Type B pancreatic cell (in vitro differentiated cells): ENCODE measurements around the gene ARHGEF28. TPM values are rescaled to one million over a fixed set of nuclear protein-coding genes. Genes with fewer than 3 reads are reported as not detected.

Experiments used
- DNase-seq: peaks from one replicate; pipeline ENCODE4 v3.0.0; 2021; ENCODE audit warnings: mixed read lengths; ENCODE audit not compliant: unreplicated experiment; ENCODE audit errors: extremely low spot score
- H3K27ac Mint-ChIP-seq: 2 replicates; pipeline ENCODE4 v1.8.0; 2021; ENCODE audit warnings: mild to moderate bottlenecking, mixed read lengths
- H3K27me3 Mint-ChIP-seq: 2 replicates; pipeline ENCODE4 v1.8.0; 2021; ENCODE audit warnings: mixed read lengths
- H3K36me3 Mint-ChIP-seq: 2 replicates; pipeline ENCODE4 v1.8.0; 2021; ENCODE audit warnings: mixed read lengths
- H3K4me1 Mint-ChIP-seq: one replicate; pipeline ENCODE4 v1.8.0; 2021; ENCODE audit warnings: mixed read lengths; ENCODE audit not compliant: unreplicated experiment
- H3K4me3 Mint-ChIP-seq: 2 replicates; pipeline ENCODE4 v1.8.0; 2021; ENCODE audit warnings: mild to moderate bottlenecking, mixed read lengths
- H3K9me3 Mint-ChIP-seq: 2 replicates; pipeline ENCODE4 v1.8.0; 2021; ENCODE audit warnings: mixed read lengths
- total RNA-seq: library from RNA; stranded (reverse); gene quantifications from 2 replicates; pipeline ENCODE4 v1.2.1, GENCODE V29; 2021; ENCODE audit warnings: low replicate concordance
- TF ChIP-seq, protein P1 (sequence below): fragments of 200-600 bp; sonication (generic); conservative IDR thresholded peaks from 2 replicates; pipeline ENCODE4 v1.5.0; 2021; ENCODE audit warnings: antibody characterized with exemption, mild to moderate bottlenecking

The ARHGEF28 gene
- total RNA-seq, 1 donor from 2014 or later: 24.9 TPM

DNA sequence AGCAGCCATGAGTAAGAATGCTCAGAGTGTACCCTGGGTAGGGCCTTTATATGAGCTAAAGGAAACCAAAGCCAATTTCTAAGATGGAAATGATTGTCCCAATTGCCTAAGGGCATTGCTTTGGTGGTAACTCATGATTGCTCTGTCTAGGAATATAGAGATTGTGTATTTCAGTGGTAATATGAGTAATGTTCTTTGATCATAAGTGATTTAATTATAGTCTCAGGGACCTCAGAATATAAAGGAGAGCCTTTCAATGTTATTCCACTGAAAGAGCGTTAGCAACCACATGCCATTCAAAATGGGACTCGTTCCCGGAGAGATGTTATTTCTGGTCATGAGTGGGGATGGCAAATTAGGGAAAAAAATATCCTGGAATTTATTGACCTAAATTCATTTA, 340.5 kb downstream of the ARHGEF28 start:
- DNase-seq: no peak
- Mint-ChIP-seq H3K4me1 (peaks cover 18% of the 10 kb centered on the region), H3K27me3 (no peaks in the 10 kb centered on the region), H3K27ac (no peak overlapping the region), H3K4me3 (no peak overlapping the region), H3K36me3 (no peaks in the 10 kb centered on the region), H3K9me3 (no peaks in the 10 kb centered on the region)
- TF ChIP-seq, protein P1, sequence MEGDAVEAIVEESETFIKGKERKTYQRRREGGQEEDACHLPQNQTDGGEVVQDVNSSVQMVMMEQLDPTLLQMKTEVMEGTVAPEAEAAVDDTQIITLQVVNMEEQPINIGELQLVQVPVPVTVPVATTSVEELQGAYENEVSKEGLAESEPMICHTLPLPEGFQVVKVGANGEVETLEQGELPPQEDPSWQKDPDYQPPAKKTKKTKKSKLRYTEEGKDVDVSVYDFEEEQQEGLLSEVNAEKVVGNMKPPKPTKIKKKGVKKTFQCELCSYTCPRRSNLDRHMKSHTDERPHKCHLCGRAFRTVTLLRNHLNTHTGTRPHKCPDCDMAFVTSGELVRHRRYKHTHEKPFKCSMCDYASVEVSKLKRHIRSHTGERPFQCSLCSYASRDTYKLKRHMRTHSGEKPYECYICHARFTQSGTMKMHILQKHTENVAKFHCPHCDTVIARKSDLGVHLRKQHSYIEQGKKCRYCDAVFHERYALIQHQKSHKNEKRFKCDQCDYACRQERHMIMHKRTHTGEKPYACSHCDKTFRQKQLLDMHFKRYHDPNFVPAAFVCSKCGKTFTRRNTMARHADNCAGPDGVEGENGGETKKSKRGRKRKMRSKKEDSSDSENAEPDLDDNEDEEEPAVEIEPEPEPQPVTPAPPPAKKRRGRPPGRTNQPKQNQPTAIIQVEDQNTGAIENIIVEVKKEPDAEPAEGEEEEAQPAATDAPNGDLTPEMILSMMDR: no peak

DNA sequence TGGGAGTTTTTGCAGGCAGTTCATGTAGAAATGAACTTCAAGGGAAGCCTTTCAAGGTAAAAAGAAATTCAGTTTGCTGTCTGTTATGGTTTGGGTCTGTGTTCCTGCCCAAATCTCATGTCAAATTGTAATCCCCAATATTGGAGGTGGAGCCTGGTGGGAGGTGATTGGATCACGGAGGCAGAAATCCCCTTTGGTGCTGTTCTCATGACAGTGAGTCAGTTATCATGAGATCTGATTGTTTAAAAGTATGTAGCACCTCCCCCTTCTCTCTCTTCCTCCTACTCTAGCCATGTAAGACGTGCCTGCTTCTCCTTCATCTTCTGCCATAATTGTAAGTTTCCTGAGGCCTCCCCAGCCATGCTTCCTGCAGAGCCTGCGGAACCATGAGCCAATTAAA, 341.4 kb downstream of the ARHGEF28 start:
- H3K4me1 Mint-ChIP-seq: peaks cover 21% of the 10 kb centered on the region
- TF ChIP-seq, protein P1: no peak
- H3K27me3 Mint-ChIP-seq: peaks cover 3% of the 10 kb centered on the region
- no peak overlapping the region for H3K27ac Mint-ChIP-seq
- H3K36me3 Mint-ChIP-seq: no peaks in the 10 kb centered on the region
- H3K4me3 Mint-ChIP-seq: no peak overlapping the region
- DNase-seq: no peak
- H3K9me3 Mint-ChIP-seq: no peaks in the 10 kb centered on the region

DNA sequence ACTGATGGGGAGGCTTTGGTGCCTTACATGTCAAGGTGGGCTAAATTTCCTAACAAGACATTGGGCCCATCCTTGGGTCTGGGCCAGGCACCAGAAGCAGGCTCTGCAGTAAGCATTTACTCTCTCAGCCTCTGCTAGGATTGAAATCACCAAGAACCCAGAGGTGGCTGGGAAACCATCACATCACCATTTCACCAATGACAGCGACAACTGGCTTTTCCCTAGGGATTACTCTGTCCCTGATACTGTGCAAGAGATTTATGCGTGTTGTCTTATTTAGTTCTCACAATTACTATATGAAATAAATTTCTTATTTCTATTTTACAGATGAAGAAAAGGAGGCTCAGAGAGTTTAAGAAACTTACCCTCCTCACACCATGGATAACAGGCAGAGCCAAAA, 342.2 kb downstream of the ARHGEF28 start:
- no peak overlapping the region for H3K4me3 Mint-ChIP-seq
- H3K27me3 Mint-ChIP-seq: peaks cover 3% of the 10 kb centered on the region
- TF ChIP-seq, protein P1: no peak
- peaks cover 21% of the 10 kb centered on the region for H3K4me1 Mint-ChIP-seq
- no peaks in the 10 kb centered on the region for H3K9me3 Mint-ChIP-seq
- no peak for DNase-seq
- H3K27ac Mint-ChIP-seq: no peak overlapping the region
- H3K36me3 Mint-ChIP-seq: no peaks in the 10 kb centered on the region

DNA sequence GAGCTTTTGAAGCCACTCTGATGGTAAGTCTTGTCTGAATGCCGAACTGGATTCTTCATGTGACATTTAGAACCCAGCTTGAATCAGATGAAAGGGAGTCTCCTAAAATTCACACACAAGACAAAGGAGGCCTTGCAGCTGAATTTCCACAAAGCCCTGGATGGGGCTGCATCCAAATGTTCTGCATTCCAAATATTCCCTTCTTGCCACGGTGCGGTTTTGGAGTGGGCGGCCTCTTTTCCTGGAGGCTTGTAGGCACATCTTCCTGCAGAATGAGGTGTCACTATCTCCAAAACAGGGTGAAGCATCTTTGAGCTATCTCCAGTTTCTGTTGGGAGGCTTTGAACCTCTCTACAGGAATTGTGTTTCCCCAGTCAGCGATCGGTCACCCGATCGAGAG, 342.7 kb downstream of the ARHGEF28 start:
- no peak for DNase-seq
- TF ChIP-seq, protein P1: no peak
- Mint-ChIP-seq H3K27me3 (peaks cover 3% of the 10 kb centered on the region), H3K36me3 (no peaks in the 10 kb centered on the region), H3K4me3 (no peak overlapping the region), H3K27ac (no peak overlapping the region), H3K4me1 (peaks cover 21% of the 10 kb centered on the region), H3K9me3 (no peaks in the 10 kb centered on the region)

DNA sequence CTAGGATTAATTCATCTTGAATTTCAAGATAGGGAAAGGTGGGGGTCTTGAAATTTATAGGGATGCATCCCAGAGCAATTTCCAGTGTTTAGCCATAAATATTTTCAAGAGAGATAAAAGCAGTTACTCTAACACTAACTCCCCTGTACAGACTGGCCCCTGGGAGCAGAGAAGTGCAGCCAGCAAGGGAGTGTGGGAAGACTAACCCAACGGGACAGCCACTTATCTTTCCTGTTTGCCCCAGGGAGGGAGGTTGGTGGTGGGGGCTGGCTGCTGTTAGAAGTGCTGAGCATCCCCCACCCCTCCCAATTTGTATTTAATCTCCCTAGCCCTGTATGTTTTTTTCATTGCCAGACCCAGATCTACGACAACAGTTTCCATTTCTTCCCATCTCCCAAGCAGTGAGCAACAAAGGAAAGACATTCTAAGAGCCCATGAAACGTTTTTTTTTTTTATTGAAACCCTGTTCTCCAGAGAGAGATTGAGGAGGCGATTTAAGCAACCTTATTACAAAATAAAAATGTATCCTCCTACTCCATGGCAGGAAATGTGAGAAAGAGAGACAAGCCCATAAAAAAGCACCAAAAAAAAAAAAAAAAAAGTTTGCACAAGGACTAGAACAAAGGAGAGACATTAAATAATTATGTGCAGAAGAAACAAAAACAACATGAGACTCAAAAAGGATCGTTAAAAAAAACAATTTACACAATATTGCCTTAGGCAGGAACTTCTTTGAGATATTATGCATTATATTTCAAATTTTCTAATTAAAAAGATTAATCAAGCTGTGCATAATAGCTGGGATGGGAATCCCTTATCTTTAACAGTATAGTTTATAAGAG, 343.4 kb downstream of the ARHGEF28 start:
- H3K27me3 Mint-ChIP-seq: peaks cover 3% of the 10 kb centered on the region
- no peak for DNase-seq
- H3K27ac Mint-ChIP-seq: no peak overlapping the region
- H3K36me3 Mint-ChIP-seq: no peaks in the 10 kb centered on the region
- no peak overlapping the region for H3K4me3 Mint-ChIP-seq
- H3K4me1 Mint-ChIP-seq: peaks cover 21% of the 10 kb centered on the region
- TF ChIP-seq, protein P1: no peak
- no peaks in the 10 kb centered on the region for H3K9me3 Mint-ChIP-seq
